WTC11 (cell line): ENCODE results near the gene NOXO1. TPM values are rescaled to one million over a fixed set of nuclear protein-coding genes. Genes with fewer than 3 reads are reported as not detected.

Source experiments
- ATAC-seq: fragments of 200-7000 bp; cut with Tn5 transposase; 2 replicates; pipeline ENCODE4 v1.10.0; 2021; ENCODE audit warnings: mild to moderate bottlenecking, moderate library complexity
- CTCF ChIA-PET: fragments of 300-600 bp; sonication (Branson Sonifier 250); formaldehyde crosslinking; loops from one replicate; lab custom pipeline; 2021; ENCODE audit warnings: antibody characterized with exemption; lab: Charles Lee
- POLR2A ChIA-PET: fragments of 350-600 bp; sonication (Branson Sonifier 250); formaldehyde crosslinking; loops from one replicate; lab custom pipeline; 2021; ENCODE audit warnings: antibody characterized with exemption; lab: Charles Lee
- DNase-seq: peaks from one replicate; pipeline ENCODE4 v3.0.0; 2021; ENCODE audit warnings: low spot score
- H3K27ac Mint-ChIP-seq: 2 replicates; pipeline ENCODE4 v1.8.0; 2021; ENCODE audit warnings: mixed read lengths
- H3K27me3 Mint-ChIP-seq: 2 replicates; pipeline ENCODE4 v1.8.0; 2021; ENCODE audit warnings: low read depth, mild to moderate bottlenecking, moderate library complexity, mixed read lengths
- H3K36me3 Mint-ChIP-seq: 2 replicates; pipeline ENCODE4 v1.8.0; 2021; ENCODE audit warnings: mixed read lengths
- H3K4me1 Mint-ChIP-seq: 2 replicates; pipeline ENCODE4 v1.8.0; 2022; ENCODE audit warnings: mixed read lengths
- H3K4me3 Mint-ChIP-seq: 2 replicates; pipeline ENCODE4 v1.8.0; 2021; ENCODE audit warnings: mild to moderate bottlenecking, moderate library complexity, mixed read lengths
- H3K9me3 Mint-ChIP-seq: 2 replicates; pipeline ENCODE4 v1.8.0; 2021; ENCODE audit warnings: mixed read lengths
- CREM ChIP-seq: sonication (generic); formaldehyde crosslinking; IDR thresholded peaks from 2 replicates; pipeline ENCODE4 v1.8.1; 2022; ENCODE audit warnings: mild to moderate bottlenecking, missing genetic modification reagents, moderate library complexity
- GRHL2 ChIP-seq: fragments of 250-450 bp; sonication (Bioruptor Pico); IDR thresholded peaks from 2 replicates; pipeline ENCODE4 v1.8.0; 2022; ENCODE audit warnings: mild to moderate bottlenecking, moderate library complexity; ENCODE audit not compliant: insufficient replicate concordance, severe bottlenecking
- IRF2 ChIP-seq: sonication (generic); formaldehyde crosslinking; IDR thresholded peaks from 2 replicates; pipeline ENCODE4 v1.8.0; 2022; ENCODE audit warnings: low read depth, missing genetic modification reagents, borderline replicate concordance
- MXD4 ChIP-seq: fragments of 250-450 bp; sonication (Bioruptor Pico); IDR thresholded peaks from 2 replicates; pipeline ENCODE4 v1.8.0; 2021; ENCODE audit warnings: mild to moderate bottlenecking, moderate library complexity, borderline replicate concordance
- SP1 ChIP-seq: sonication (generic); formaldehyde crosslinking; conservative IDR thresholded peaks from 2 replicates; pipeline ENCODE4 v1.8.1; 2022; ENCODE audit warnings: missing genetic modification reagents
- ZNF232 ChIP-seq: sonication (generic); formaldehyde crosslinking; IDR thresholded peaks from 2 replicates; pipeline ENCODE4 v1.8.0; 2022; ENCODE audit warnings: mild to moderate bottlenecking, missing genetic modification reagents
- total RNA-seq: library from RNA; stranded (reverse); gene quantifications from 3 replicates; pipeline ENCODE4 v1.2.3, GENCODE V29; 2021
- TF ChIP-seq, protein P1 (sequence below): sonication (generic); formaldehyde crosslinking; IDR thresholded peaks from 2 replicates; pipeline ENCODE4 v1.8.1; 2023; ENCODE audit warnings: mild to moderate bottlenecking, missing genetic modification reagents, moderate library complexity
- TF ChIP-seq, protein P2 (sequence below): fragments of 250-450 bp; sonication (Bioruptor Pico); IDR thresholded peaks from 2 replicates; pipeline ENCODE4 v1.9.0; 2021; ENCODE audit warnings: mild to moderate bottlenecking
- TF ChIP-seq, protein P3 (sequence below): fragments of 200-600 bp; IDR thresholded peaks from 2 replicates; pipeline ENCODE4 v1.8.0; 2022; ENCODE audit warnings: antibody characterized with exemption
- TF ChIP-seq, protein P4 (sequence below): sonication (generic); formaldehyde crosslinking; IDR thresholded peaks from 2 replicates; pipeline ENCODE4 v1.8.0; 2022; ENCODE audit warnings: mild to moderate bottlenecking, missing genetic modification reagents
- TF ChIP-seq, protein P5 (sequence below): fragments of 250-450 bp; sonication (Bioruptor Pico); IDR thresholded peaks from 2 replicates; pipeline ENCODE4 v2.1.2; 2022; ENCODE audit warnings: mild to moderate bottlenecking, moderate library complexity
- TF ChIP-seq, protein P6 (sequence below): fragments of 250-450 bp; sonication (Bioruptor Pico); IDR thresholded peaks from 2 replicates; pipeline ENCODE4 v1.9.0; 2021; ENCODE audit warnings: mild to moderate bottlenecking
- TF ChIP-seq, protein P7 (sequence below): sonication (generic); formaldehyde crosslinking; IDR thresholded peaks from 2 replicates; pipeline ENCODE4 v1.8.1; 2023; ENCODE audit warnings: mild to moderate bottlenecking, moderate library complexity, missing genetic modification reagents

Gene NOXO1
- total RNA-seq, 1 experiment from 2014 or later: 5.7 TPM

DNA sequence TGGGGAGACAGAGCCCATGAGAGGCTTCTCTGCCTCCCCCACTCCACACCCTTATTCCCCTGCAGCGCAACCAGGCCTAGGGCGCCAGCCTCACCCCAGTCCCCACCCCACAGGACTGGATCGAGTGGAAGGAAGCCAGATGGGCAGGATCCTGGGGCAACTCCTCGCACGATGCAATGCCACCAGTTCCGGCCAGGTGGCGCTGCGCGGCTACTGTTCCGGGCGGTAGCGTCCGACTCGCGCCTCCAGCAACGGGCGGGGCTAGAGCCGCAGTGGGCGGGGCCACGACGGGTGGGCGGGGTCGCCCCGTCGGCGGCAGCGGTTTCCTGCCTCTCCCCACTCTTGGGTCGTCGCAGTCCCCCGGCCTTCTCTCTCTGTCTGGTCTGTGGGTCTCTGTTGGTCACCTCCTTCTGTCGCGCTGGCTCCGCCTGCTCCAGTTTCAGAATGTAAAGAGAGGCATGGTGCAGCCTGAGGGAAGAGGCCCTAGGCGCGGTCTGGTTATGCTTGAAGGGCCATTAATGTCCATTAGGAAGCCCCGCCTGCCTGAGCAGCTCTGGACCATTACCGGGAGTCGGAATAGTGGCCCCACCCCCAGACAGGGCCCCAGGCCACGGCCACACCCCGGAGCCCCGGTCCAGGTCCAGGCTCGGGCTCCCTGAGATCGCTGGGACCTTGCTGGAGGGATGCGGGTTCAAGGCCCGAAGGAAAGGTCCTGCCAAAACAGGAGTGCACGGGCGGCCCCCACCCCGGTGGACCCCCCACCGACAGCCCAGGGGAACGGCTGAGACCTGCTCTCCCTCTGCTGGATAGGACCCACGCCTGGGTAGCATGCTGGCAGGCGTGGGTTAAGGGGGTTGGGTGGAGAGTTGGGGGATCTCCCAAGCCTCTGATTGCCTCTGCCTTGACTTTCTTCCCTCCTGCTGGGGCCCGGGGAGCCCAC is 42.1 kb upstream of the NOXO1 start:
- no peaks in the 10 kb centered on the region for H3K36me3 Mint-ChIP-seq
- H3K27me3 Mint-ChIP-seq: peaks cover 72% of the 10 kb centered on the region
- peak overlapping the region; percentile 77 for H3K4me3 Mint-ChIP-seq
- peak overlapping the region; percentile 95; the same call in 1 of the 2 replicates for H3K27ac Mint-ChIP-seq
- H3K9me3 Mint-ChIP-seq: no peaks in the 10 kb centered on the region
- CTCF ChIA-PET: interaction anchor here (0.6 to 3.5 kb wide), 41 partner anchors 9 to 1363 kb away, joined by 3 to 42 read pairs (median 5); partner anchors contain the start of genes EME2, GFER, MRPS34 and NTHL1
- TF ChIP-seq CREM (CRISPR knock-in tag) (peak; percentile 9; the same call in 1 of the 2 replicates), SP1 (peak; percentile 94), MXD4 (CRISPR knock-in tag) (no peak), ZNF232 (no peak), GRHL2 (CRISPR knock-in tag) (no peak), IRF2 (no peak)
- TF ChIP-seq, protein P1, sequence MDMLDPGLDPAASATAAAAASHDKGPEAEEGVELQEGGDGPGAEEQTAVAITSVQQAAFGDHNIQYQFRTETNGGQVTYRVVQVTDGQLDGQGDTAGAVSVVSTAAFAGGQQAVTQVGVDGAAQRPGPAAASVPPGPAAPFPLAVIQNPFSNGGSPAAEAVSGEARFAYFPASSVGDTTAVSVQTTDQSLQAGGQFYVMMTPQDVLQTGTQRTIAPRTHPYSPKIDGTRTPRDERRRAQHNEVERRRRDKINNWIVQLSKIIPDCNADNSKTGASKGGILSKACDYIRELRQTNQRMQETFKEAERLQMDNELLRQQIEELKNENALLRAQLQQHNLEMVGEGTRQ (CRISPR knock-in tag): no peak
- TF ChIP-seq, protein P2, sequence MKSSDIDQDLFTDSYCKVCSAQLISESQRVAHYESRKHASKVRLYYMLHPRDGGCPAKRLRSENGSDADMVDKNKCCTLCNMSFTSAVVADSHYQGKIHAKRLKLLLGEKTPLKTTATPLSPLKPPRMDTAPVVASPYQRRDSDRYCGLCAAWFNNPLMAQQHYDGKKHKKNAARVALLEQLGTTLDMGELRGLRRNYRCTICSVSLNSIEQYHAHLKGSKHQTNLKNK: no peak
- TF ChIP-seq, protein P3, sequence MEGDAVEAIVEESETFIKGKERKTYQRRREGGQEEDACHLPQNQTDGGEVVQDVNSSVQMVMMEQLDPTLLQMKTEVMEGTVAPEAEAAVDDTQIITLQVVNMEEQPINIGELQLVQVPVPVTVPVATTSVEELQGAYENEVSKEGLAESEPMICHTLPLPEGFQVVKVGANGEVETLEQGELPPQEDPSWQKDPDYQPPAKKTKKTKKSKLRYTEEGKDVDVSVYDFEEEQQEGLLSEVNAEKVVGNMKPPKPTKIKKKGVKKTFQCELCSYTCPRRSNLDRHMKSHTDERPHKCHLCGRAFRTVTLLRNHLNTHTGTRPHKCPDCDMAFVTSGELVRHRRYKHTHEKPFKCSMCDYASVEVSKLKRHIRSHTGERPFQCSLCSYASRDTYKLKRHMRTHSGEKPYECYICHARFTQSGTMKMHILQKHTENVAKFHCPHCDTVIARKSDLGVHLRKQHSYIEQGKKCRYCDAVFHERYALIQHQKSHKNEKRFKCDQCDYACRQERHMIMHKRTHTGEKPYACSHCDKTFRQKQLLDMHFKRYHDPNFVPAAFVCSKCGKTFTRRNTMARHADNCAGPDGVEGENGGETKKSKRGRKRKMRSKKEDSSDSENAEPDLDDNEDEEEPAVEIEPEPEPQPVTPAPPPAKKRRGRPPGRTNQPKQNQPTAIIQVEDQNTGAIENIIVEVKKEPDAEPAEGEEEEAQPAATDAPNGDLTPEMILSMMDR: peak; percentile 98
- TF ChIP-seq, protein P4, sequence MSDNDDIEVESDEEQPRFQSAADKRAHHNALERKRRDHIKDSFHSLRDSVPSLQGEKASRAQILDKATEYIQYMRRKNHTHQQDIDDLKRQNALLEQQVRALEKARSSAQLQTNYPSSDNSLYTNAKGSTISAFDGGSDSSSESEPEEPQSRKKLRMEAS: peak; percentile 71; the same call in 1 of the 2 replicates
- TF ChIP-seq, protein P5, sequence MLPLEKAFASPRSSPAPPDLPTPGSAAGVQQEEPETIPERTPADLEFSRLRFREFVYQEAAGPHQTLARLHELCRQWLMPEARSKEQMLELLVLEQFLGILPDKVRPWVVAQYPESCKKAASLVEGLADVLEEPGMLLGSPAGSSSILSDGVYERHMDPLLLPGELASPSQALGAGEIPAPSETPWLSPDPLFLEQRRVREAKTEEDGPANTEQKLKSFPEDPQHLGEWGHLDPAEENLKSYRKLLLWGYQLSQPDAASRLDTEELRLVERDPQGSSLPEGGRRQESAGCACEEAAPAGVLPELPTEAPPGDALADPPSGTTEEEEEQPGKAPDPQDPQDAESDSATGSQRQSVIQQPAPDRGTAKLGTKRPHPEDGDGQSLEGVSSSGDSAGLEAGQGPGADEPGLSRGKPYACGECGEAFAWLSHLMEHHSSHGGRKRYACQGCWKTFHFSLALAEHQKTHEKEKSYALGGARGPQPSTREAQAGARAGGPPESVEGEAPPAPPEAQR (CRISPR knock-in tag): no peak
- TF ChIP-seq, protein P6, sequence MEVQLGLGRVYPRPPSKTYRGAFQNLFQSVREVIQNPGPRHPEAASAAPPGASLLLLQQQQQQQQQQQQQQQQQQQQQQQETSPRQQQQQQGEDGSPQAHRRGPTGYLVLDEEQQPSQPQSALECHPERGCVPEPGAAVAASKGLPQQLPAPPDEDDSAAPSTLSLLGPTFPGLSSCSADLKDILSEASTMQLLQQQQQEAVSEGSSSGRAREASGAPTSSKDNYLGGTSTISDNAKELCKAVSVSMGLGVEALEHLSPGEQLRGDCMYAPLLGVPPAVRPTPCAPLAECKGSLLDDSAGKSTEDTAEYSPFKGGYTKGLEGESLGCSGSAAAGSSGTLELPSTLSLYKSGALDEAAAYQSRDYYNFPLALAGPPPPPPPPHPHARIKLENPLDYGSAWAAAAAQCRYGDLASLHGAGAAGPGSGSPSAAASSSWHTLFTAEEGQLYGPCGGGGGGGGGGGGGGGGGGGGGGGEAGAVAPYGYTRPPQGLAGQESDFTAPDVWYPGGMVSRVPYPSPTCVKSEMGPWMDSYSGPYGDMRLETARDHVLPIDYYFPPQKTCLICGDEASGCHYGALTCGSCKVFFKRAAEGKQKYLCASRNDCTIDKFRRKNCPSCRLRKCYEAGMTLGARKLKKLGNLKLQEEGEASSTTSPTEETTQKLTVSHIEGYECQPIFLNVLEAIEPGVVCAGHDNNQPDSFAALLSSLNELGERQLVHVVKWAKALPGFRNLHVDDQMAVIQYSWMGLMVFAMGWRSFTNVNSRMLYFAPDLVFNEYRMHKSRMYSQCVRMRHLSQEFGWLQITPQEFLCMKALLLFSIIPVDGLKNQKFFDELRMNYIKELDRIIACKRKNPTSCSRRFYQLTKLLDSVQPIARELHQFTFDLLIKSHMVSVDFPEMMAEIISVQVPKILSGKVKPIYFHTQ (CRISPR knock-in tag): no peak
- TF ChIP-seq, protein P7, sequence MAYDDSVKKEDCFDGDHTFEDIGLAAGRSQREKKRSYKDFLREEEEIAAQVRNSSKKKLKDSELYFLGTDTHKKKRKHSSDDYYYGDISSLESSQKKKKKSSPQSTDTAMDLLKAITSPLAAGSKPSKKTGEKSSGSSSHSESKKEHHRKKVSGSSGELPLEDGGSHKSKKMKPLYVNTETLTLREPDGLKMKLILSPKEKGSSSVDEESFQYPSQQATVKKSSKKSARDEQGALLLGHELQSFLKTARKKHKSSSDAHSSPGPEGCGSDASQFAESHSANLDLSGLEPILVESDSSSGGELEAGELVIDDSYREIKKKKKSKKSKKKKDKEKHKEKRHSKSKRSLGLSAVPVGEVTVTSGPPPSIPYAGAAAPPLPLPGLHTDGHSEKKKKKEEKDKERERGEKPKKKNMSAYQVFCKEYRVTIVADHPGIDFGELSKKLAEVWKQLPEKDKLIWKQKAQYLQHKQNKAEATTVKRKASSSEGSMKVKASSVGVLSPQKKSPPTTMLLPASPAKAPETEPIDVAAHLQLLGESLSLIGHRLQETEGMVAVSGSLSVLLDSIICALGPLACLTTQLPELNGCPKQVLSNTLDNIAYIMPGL (CRISPR knock-in tag): peak; percentile 76
- TF ChIP-seq, all 79 proteins: peak for 5
- ATAC-seq (peak; percentile 57), DNase-seq (peak; percentile 98)
- POLR2A ChIA-PET: interaction anchor here (0.6 to 1.5 kb wide), 5 partner anchors 19 to 183 kb away, joined by 3 to 6 read pairs (median 4); no protein-coding TSS in a partner anchor
- peaks cover 14% of the 10 kb centered on the region for H3K4me1 Mint-ChIP-seq
